ENCODE results near the gene PELI2.

DNA sequence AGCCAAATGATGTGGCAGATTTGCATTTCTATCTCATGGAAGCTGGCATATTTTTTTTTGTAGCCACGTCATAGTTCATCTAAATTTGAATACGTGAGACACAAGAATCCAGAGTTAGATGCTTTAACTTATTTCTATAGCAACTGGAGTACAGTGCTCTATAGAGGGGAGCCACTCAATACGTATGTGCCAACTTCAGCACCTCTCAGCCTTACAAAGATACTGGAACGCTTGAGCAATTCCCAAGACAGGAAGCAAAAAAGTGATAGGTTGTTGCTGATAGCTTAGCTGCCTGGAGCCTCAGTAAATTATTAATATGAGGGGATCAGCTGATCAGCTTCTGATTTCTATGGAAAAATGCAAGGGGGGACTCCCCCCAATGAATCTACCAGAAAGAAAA lies 24.1 kb upstream of the PELI2 start:
- TF ChIP-seq, protein P1, sequence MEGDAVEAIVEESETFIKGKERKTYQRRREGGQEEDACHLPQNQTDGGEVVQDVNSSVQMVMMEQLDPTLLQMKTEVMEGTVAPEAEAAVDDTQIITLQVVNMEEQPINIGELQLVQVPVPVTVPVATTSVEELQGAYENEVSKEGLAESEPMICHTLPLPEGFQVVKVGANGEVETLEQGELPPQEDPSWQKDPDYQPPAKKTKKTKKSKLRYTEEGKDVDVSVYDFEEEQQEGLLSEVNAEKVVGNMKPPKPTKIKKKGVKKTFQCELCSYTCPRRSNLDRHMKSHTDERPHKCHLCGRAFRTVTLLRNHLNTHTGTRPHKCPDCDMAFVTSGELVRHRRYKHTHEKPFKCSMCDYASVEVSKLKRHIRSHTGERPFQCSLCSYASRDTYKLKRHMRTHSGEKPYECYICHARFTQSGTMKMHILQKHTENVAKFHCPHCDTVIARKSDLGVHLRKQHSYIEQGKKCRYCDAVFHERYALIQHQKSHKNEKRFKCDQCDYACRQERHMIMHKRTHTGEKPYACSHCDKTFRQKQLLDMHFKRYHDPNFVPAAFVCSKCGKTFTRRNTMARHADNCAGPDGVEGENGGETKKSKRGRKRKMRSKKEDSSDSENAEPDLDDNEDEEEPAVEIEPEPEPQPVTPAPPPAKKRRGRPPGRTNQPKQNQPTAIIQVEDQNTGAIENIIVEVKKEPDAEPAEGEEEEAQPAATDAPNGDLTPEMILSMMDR (IDR thresholded peaks at IDR 0.05; ENCODE audit: insufficient read depth, low read length, poor library complexity, severe bottlenecking), result no peak
- no peak for TF ChIP-seq EZH2phosphoT487 (conservative IDR thresholded peaks at IDR 0.05; ENCODE audit: low read length)

Measured in SU-DHL-6 (cell line).